Panc1 (cell line): Measurements from ENCODE around the gene NCS1. TPM values are rescaled to one million over a fixed set of nuclear protein-coding genes. Genes with fewer than 3 reads are reported as not detected.

Experiments used
- ATAC-seq: fragments of 200-7000 bp; cut with Tn5 transposase; 2 replicates; pipeline ENCODE4 v1.9.1; 2020; ENCODE audit warnings: mild to moderate bottlenecking, moderate library complexity
- BruUV-seq: library from RNA; stranded (reverse); fragments of 400-500 nt; replicated peaks from 2 replicates; lab custom pipeline; 2021; lab: Mats Ljungman, UMichigan
- CTCF ChIA-PET: fragments of 300-600 bp; sonication (Branson Sonifier 250); formaldehyde crosslinking; loops from one replicate; lab custom pipeline; 2022; ENCODE audit warnings: antibody characterized with exemption; lab: Charles Lee
- POLR2A ChIA-PET: fragments of 300-600 bp; sonication (Branson Sonifier 250); formaldehyde crosslinking; loops from one replicate; lab custom pipeline; 2022; ENCODE audit warnings: antibody characterized with exemption; lab: Charles Lee
- DNase-seq: peaks from one replicate; pipeline ENCODE4 v3.0.0-alpha.2; 2010; ENCODE audit warnings: low read depth, low spot score
- H3K27ac ChIP-seq: 2 replicates; pipeline ENCODE4 v1.5.1; 2011; ENCODE audit warnings: mild to moderate bottlenecking, low read length, inconsistent platforms
- H3K27me3 ChIP-seq: fragments of 200-500 bp; sonication (Bioruptor generic); 2 replicates; pipeline ENCODE4 v1.6.0; 2014; ENCODE audit warnings: low read length, inconsistent platforms; ENCODE audit not compliant: control insufficient read depth, insufficient read depth
- H3K36me3 ChIP-seq: fragments of 200-500 bp; sonication (Bioruptor generic); 2 replicates; pipeline ENCODE4 v1.5.1; 2014; ENCODE audit warnings: inconsistent platforms, mild to moderate bottlenecking, low read length, moderate library complexity; ENCODE audit not compliant: control insufficient read depth, insufficient read depth
- H3K4me1 ChIP-seq: 2 replicates; pipeline ENCODE4 v1.5.1; 2011; ENCODE audit warnings: inconsistent platforms, mild to moderate bottlenecking, low read length, moderate library complexity; ENCODE audit not compliant: control insufficient read depth, insufficient read depth
- H3K4me3 ChIP-seq, 2 experiments: 2 replicates each; pipeline ENCODE4 v1.5.1; 2011 to 2012; ENCODE audit warnings: low read depth in 2 of 2, low read length in 2 of 2, mild to moderate bottlenecking in 2 of 2, inconsistent platforms in 1 of 2, moderate library complexity in 1 of 2
- H3K9me3 ChIP-seq: fragments of 200-500 bp; sonication (Bioruptor generic); 2 replicates; pipeline ENCODE4 v1.5.1; 2014; ENCODE audit warnings: low read depth, mild to moderate bottlenecking, inconsistent platforms, low read length, moderate library complexity; ENCODE audit not compliant: control insufficient read depth, insufficient read depth
- CTCF ChIP-seq: fragments of 450-650 bp; IDR thresholded peaks from 2 replicates; pipeline ENCODE4 v1.5.1; 2017; ENCODE audit warnings: mild to moderate bottlenecking
- POLR2AphosphoS5 ChIP-seq: IDR thresholded peaks from 2 replicates; pipeline ENCODE4 v1.6.1; 2012; ENCODE audit warnings: mild to moderate bottlenecking, low read depth, low read length, moderate library complexity
- REST ChIP-seq, 2 experiments: IDR thresholded peaks; 2 replicates each; pipeline ENCODE4 v1.6.1; 2011 to 2012; ENCODE audit warnings: low read depth in 2 of 2, control low read depth in 1 of 2, low read length in 1 of 2, mild to moderate bottlenecking in 1 of 2, moderate library complexity in 1 of 2; ENCODE audit not compliant: insufficient read depth in 1 of 2
- SIN3A ChIP-seq: IDR thresholded peaks from 2 replicates; pipeline ENCODE4 v1.6.1; 2012; ENCODE audit warnings: low read depth, mild to moderate bottlenecking, low read length, moderate library complexity, borderline replicate concordance; ENCODE audit not compliant: insufficient read depth
- TCF7L2 ChIP-seq: IDR thresholded peaks from 2 replicates; pipeline ENCODE4 v1.6.1; 2011; ENCODE audit warnings: mild to moderate bottlenecking, low read depth, low read length, inconsistent platforms
- in situ Hi-C: cut with HindIII; loops from 2 replicates; pipeline ENCODE4 v1.10.0; 2016; ENCODE audit warnings: low sequenced_read_pairs, low pct_unique_long_range_greater_than_20kb
- intact Hi-C: fragments of 100-400 bp; cut with micrococcal nuclease; formaldehyde crosslinking; loops from one replicate; pipeline ENCODE4 v1.10.0; 2022; ENCODE audit not compliant: unreplicated experiment
- total RNA-seq: library from RNA; stranded (reverse); gene quantifications from one replicate; pipeline ENCODE4 v1.2.1, GENCODE V29; 2021; ENCODE audit not compliant: unreplicated experiment

The NCS1 gene
- total RNA-seq, 1 experiment from 2014 or later = 31.6 TPM

GRCh38 chr9:130243015-130243881 lies 71.0 kb downstream of the NCS1 start:
- Histone ChIP-seq H3K9me3 (no peaks in the 10 kb centered on the region), H3K27me3 (no peaks in the 10 kb centered on the region), H3K27ac (no peak overlapping the region), H3K4me1 (no peaks in the 10 kb centered on the region), H3K36me3 (no peaks in the 10 kb centered on the region), H3K4me3 (peak overlapping the region in 1 of 2 experiments; percentile 26; a peak in 1 of 4 replicates)
- ChIA-PET CTCF (interaction anchor here (0.6 kb wide), 1 partner anchor 206 kb away, joined by 8 read pairs; no protein-coding TSS in a partner anchor), POLR2A (no interaction called here)
- TF ChIP-seq REST (IDR thresholded peaks at IDR 0.05; ENCODE audit: insufficient read depth in 1 of 2, low read depth in 2 of 2, low read length in 1 of 2) (no peak), SIN3A (no peak), CTCF (peak; percentile 91), POLR2AphosphoS5 (no peak), TCF7L2 (no peak)
- peak; percentile 79 for ATAC-seq
- in situ Hi-C loops (no loop called here), intact Hi-C loops (loop anchor here (5.0 to 10.0 kb wide), 2 partner anchors 136 to 172 kb away; no protein-coding TSS in a partner anchor)
- BruUV-seq = no TSS peak
- DNase-seq = no peak

GRCh38 chr9:130243882-130244170 lies 71.6 kb downstream of the NCS1 start:
- intact Hi-C loops = loop anchor here (5.0 to 10.0 kb wide), 2 partner anchors 137 to 171 kb away; no protein-coding TSS in a partner anchor
- in situ Hi-C loops = no loop called here
- no peak for ATAC-seq
- Histone ChIP-seq H3K36me3 (no peaks in the 10 kb centered on the region), H3K4me1 (no peaks in the 10 kb centered on the region), H3K9me3 (no peaks in the 10 kb centered on the region), H3K27ac (no peak overlapping the region), H3K4me3 (no peak overlapping the region), H3K27me3 (no peaks in the 10 kb centered on the region)
- no peak for DNase-seq
- ChIA-PET POLR2A (no interaction called here), CTCF (no interaction called here)
- TF ChIP-seq CTCF (no peak), TCF7L2 (no peak), REST (IDR thresholded peaks at IDR 0.05; ENCODE audit: insufficient read depth in 1 of 2, low read depth in 2 of 2, low read length in 1 of 2) (no peak), POLR2AphosphoS5 (no peak), SIN3A (no peak)
- no TSS peak for BruUV-seq
